HG03575 (cell line): ENCODE data around the gene WDR48.

ENCODE experiments used
- ATAC-seq: cut with Tn5 transposase; IDR thresholded peaks from one replicate; pipeline ENCODE4 v1.9.1; 2021; ENCODE audit not compliant: unreplicated experiment, insufficient number of reproducible peaks, low FRiP score; ENCODE audit errors: extremely low read depth

The WDR48 gene

DNA sequence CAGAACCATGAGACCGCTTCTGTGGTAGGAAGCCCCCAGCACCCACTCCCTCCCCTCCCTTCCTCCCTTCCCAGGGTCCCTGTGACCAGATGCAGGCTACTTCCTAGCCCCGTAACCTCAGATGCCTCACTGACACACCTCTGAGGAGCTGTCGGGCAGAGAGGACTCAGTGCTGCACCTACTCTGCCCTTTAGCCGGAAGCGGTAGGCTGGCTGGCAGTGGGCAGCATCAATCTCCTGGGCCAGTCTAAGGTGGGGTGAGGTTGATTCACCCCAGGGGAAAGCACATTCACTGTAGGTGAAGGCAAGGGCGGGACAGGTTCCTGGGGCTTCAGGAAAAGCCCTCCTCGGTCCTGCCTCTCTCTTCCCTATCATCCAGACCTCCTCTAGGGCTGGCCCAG, 82.5 kb downstream of the WDR48 start:
- ATAC-seq: no peak

DNA sequence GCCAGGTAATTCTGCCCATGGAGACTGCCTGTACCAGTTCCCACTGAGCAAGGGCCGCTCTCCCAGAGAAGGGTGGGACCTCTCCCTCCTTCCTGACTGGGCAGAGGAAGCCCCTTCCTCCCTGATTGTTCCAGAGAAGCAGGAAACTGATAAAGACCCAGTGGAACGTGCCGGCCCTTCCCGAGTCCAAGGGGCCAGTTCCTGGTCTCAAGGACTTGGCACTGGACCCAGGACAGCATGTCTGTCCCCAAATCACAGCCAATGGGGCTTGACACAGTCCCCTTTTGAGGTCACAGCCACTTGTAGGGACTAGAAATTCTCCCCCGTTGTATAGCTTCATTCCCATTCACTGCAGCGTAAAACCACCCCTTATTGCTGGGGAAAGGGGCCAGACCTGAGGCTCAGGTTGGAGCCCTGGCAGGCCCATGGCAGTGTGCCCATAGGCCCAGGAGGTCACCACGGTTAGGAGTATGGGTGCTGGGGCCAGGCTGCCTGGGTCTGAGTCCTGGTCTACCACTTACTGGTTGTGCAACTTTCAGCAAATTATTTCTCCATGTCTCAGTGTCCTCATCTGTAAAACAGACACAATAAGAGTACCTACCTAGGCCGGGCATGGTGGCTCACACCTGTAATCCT, 83.5 kb downstream of the WDR48 start:
- ATAC-seq: no peak

DNA sequence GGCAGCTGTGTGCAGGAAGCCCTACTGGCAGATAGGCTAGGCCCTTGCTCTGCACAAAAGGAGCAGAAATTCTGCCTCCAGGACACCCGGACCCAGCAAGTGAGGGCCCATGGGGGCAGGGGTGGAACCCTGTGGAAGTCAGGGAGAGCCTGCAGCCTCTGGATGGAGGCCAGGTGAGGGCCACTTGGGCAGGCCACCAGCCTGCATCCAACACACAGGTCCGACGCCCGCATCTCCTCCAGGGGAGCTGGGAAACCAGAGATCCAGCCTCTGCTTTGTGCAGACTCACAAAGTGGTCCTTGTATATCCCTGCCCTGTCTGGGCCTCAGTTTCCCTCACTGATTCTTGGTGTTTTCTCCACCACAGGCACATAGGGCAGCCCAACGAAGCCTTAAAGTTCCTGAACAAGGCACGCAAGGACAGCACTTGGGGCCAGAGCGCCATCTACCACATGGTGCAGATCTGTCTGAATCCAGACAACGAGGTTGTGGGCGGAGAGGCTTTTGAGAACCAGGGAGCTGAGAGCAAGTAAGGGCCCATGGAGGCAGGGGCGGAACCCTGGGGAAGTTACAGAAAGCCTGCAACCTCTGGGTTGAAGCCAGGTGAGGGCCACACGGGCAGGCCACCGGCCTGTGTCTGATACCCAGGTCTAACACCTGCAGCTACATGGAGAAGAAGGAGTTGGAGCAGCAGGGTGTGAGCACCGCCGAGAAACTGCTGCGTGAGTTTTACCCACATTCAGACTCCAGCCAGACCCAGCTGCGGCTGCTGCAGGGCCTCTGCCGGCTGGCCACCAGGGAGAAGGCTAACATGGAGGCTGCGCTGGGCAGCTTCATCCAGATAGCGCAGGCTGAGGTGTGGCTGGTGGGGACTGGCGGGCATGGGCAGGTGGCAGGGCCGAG, 85.0 kb downstream of the WDR48 start:
- ATAC-seq: no peak

DNA sequence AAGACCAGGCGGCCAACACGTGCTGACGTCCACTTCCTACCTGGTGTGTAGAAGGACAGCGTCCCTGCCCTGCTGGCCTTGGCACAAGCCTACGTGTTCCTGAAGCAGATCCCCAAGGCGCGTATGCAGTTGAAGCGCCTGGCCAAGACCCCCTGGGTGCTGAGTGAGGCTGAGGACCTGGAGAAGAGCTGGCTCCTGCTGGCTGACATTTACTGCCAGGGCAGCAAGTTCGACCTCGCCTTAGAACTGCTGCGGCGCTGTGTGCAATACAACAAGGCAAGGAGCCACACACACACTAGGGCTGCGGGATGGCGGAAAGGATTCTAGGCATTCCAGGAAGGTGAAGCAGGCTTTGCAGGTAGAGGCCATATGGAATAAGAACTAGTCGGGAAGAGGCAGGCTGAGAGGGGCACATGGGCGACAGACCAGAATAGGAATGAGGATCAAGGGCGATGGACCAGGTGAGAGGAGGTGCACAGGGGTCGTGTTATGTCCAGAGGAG, 85.7 kb downstream of the WDR48 start:
- ATAC-seq: no peak

DNA sequence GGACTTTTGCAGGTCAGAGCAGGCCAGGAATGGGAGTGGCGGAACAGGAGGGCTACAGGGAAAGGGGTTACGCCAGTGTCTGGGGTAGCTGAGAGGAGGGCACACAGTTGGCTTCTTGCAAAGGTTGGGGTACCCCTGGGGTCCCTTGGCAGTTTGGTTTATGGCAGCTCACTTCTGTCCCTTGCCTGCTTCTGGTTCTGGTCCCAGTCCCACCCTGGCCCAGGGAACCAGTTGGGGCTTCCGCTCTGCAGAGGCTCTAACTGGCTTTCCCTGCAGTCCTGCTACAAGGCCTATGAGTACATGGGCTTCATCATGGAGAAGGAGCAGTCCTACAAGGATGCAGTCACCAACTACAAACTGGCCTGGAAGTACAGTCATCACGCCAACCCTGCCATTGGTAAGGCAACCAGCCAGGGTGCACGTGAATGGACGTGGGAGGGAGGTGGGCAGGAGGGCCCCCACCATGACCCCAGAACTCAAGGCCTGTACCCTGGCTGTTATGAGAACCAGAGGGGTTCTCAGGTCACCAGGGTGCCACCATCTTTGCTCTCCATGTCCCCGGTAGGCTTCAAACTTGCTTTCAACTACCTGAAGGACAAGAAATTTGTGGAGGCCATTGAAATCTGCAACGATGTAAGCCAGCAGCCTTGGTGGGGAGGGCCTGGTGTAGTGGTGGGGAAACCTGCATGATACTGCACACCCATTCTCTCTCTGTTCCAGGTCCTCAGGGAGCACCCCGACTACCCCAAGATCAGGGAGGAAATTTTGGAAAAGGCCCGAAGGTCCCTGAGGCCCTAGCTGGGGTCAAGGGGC, 86.4 kb downstream of the WDR48 start:
- ATAC-seq: no peak

DNA sequence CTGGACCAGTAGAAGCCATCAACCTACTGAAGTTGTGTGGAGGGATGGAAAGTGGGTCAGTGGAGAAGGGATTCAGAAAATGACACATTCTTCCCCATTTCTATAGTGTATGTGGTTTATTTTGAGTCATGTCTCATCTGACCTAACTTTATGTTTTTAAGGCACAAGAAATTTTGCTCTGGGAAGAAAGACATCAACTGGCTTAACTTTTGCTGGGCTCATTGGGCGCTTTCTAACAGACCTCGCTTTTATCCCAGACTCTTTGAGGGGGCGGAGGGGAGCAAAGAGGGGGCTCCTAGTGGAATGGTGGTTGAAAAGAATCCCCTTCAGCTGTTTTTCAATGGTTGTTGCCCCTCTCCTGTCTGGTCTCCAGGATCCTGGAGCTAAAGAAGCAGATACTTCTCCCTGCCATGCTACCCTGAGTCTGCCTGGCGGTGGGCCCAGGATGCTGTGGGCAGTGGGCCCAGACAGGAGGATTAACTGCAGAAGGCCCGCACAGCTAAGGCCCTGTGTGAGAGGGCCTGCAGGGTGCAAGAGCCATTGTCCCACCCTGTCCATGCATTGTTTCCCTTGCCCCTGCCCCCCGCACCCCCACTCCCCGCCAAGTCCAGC, 87.1 kb downstream of the WDR48 start:
- no peak for ATAC-seq

DNA sequence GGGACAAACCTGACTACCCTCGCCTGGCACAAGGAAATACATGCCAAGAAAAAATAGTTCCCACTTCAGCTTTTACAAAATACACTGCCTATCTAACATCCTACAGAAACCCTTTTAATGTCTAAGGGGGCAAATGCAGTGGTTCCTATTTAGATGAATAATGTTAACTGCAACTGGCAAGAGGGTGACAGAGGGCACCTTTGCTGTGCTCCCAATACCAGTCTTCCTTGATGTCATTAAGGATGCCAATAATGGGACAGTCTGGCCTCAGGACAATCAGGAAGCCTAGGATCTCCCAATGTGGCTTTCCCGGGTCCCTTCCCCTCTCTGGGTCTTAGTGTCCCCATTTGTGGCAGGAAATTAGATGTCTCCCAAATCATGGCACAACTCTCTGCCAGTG, 87.6 kb downstream of the WDR48 start:
- no peak for ATAC-seq

DNA sequence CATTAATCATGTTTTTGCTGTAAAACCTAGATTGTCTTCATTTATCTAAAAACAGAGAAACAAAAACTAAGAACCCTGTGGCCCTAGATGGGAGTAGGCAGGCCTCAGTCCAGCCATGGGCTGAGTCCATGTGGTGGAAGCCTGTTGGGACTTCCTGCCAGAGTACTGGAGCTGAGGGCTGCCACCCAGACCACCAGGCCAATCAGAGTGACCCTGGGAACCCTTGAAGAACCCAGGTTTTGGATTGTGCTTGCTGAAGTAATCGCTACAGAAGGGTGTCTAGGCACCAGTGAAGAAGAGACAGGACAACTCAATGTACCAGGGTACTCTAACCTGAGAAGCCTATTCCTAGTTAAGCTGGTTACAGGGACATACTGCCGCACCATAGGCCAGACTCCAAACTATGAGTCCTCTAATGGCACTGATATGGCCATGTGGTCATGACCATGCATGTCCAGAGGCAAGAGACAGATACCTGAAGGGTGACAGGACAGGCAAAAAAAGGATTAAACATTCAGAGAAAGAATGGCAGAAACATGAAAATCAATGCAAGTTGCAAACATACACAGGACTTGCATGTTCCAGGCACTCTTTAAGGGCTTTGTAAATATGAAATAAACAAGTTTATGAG, 88.6 kb downstream of the WDR48 start:
- no peak for ATAC-seq

DNA sequence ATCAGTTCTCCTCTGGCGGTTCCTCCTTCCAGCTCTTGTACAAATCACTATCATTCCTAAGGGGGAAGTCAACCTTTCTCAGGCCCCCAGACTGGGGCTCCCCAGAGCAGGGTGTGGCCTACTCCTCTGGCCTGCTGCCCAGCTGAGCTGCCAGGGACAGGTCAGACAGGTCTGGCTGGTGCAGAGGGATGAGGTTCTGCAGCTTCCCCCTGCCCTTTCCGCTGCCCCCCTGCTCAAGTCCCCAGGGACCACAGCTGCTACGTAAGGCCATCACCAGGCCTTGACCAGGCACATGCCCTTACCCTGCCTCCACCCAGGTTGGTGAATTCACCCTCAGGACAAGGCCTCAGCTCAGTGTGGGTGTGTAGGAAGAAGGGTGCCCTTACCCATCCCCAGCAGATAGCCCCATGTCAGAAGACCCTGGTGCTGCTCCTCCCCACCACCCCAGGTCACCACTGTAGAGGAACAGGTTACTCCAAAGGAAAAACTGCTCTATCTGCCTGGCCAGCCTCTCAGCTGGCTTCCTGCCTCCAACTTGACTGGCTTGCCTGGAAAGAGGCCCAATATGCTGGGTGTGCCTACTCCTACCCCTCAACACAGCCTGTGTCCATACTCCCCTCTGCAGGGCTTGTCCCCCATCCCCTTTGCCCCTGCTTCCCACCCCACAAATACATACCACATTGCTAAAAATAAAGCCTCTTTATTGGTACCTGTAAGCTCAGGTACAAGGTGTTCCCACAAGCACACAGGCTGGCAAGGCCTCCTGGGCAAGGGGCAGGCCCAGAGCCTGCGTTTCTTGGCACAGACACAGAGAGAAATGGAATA, 89.6 kb downstream of the WDR48 start:
- ATAC-seq: no peak

DNA sequence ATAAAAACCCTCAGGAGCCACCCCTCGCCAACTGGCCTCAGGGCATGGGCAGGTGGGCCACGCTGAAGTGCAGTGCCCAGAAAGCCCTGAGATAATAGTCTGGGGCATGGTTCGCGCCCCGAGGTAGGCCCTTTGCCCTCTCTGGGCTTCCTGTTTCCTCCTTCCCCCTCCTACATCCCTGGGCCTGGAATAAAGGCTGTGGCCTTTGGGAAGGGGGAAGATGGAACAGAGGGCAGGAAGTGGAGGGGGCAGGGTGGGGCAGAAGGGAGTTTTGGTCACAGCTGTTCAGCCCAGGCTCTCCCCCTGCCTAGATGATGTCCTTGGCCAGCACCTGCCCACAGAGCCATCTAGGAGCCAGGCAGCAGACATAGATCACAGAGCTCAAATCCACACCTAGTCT, 90.3 kb downstream of the WDR48 start:
- ATAC-seq: no peak

DNA sequence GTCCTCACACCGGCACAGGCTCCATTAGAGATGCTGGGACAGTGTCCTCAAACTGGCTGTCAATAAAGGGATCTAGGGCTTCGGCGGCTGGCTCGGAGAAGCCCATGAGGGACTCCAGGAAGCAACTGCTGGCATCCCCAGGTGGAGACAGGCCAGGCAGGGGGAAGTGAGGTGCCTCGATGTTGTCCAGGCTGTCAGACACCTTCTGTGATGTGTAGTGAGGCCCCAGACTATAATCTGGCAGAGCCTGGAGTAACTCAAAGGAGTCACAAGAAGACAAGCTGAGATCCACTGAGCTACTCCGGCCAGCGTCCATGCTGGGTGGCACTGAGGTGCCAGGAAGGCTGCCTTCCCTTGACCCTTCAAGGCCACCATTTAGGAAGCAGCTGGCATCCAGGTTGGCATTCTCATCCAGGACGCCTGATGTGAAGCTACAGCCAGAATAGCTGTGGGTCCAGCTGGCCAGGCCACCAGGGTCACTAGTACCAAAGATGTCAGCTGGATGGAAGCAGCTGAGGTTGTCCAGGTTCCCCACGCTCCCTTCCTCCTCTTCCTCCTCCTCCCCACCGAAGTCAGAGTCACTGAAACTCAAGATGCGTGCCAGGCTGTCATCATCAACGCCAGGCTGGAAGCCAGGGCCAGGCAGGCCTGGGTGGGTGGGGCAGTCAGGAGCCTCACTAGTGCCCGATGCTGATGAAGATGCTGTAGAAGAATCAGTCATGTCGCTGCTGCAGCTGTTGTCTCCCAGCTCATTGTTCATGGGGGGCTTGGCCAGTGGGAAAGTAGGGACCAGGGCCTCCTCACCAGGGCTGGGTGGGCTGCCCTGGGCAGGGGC, 91.5 kb downstream of the WDR48 start:
- ATAC-seq: no peak

DNA sequence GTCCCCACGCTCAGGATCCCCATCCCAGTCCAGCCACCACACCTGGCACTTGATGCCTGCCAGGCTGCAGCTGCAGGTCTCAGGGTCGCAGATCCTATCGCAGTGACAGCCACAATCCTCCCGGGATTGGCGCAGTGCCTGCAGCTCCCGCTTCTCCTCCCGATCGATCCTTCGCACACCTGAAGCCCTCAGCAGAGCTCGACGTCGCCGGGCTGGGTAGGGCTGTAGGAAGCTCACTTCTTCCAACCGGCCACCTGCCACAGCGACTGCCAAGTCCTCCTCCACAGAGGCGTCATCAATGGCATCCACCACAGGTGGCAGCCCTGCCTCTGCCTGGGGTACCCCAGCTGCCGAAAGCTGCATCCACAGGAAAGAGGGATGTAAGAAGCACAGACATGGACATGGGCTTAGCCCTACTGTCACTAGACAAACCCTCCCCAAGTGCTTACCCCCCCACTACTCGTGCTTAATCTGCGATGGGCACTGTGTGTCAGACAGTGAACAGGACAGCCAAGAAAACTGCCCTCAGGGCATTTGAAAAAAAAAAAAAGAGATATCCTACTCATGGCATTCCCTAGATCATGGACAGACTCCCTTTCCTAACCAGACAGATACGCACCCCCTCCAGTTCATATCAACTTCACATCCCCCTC, 92.4 kb downstream of the WDR48 start:
- no peak for ATAC-seq

DNA sequence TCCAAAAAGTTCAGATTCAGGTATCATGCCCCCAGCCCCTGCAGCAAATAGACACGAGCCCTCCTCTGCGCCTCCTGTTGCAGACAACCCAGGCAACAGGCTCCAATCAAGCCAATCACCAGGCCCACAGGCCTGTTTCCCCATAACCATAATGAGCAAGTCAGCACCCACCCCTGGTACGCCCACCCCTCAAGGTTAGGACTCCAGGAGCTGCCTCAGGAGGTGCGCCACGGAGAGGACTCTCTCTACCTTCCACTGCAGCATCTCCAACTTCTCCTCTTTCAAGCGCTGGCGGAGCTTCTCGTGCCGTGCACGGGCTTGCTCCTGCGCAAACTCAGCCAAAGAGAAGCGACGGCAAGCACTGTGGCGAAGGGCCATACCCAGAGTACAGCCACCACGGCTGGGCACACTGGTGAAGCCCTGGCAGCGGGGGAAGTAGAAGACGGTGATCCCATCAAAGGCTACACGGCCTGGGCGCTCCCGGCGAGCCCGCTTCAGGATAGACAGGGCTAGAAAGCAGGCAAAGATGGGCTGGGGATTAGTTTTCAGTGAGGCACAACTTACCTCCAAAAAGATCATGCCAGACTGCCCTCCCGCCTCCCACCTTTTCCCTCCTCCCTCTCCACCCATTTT, 93.0 kb downstream of the WDR48 start:
- ATAC-seq: no peak

DNA sequence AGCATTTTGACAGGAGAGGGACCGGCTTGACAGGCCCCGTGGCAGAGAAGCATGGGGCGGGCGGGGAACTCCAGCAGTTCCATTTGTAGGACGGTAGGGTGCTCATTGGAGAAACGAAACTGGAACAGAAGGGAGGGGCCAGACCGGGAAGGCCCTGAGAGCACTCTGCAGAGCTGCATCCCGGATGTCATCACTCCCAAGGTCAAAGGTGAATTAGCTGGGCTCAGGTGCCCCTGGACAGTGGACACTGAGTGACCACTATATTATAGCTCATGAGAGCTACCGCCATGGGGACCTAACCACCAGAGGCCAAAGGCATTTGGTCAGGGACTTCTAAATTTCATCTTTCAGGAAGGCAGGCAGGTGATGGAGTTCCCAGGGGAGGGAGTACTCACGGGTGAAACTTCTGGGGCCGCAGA, 94.3 kb downstream of the WDR48 start:
- no peak for ATAC-seq
